Measurements from ENCODE around the gene TANC1. TPM values are rescaled to one million over a fixed set of nuclear protein-coding genes. Genes with fewer than 3 reads are reported as not detected.

TANC1 gene
- total RNA-seq, 5 donors from 2014 or later (not counting 1 experiment from before 2014, with no cell fraction given), result 0.26 to 0.61 (median 0.50) TPM

- H3K27ac ChIP-seq (ENCODE audit: low read length), result no peak overlapping the region
- ChIA-PET POLR2A (no interaction called here), CTCF (no interaction called here)
- Mint-ChIP-seq H3K4me1 (peaks cover 29 to 38% (median 33%) of the 10 kb centered on the region in 3 donors), H3K36me3 (no peaks in the 10 kb centered on the region), H3K9me3 (no peaks in the 10 kb centered on the region), H3K27ac (no peak overlapping the region), H3K4me3 (no peak overlapping the region), H3K27me3 (no peaks in the 10 kb centered on the region)
- peaks cover 9 to 24% of the 10 kb centered on the region in 2 experiments for H3K4me1 ChIP-seq (ENCODE audit: control insufficient read depth in 1 of 2, extremely low read depth in 1 of 2, insufficient read depth in 2 of 2, low read length in 2 of 2)
- H3K27me3 ChIP-seq (replicated peaks in 1 of 2; ENCODE audit: control insufficient read depth in 2 of 2, extremely low read depth in 1 of 2, insufficient read depth in 2 of 2, low read length in 1 of 2), result no peaks in the 10 kb centered on the region
- no peaks in the 10 kb centered on the region for H3K36me3 ChIP-seq (ENCODE audit: control insufficient read depth in 2 of 2, extremely low read depth in 1 of 2, insufficient read depth in 1 of 2, low read length in 1 of 2)
- no peak for ATAC-seq (replicated peaks in 1 of 4)
- no peak overlapping the region for H3K4me3 ChIP-seq (ENCODE audit: control insufficient read depth in 1 of 2, extremely low read depth in 1 of 2, low read length in 1 of 2)
- no peaks in the 10 kb centered on the region for H3K9me3 ChIP-seq
- DNase-seq, result no peak
- WGBS (ENCODE audit: insufficient coverage), result 91% methylated on average over 4 of the region's 5 CpGs
Observed at GRCh38 chr2:159213296-159213695, 244.9 kb downstream of the TANC1 start.

- peaks cover 9 to 13% of the 10 kb centered on the region in 2 experiments for H3K4me1 ChIP-seq (ENCODE audit: control insufficient read depth in 1 of 2, extremely low read depth in 1 of 2, insufficient read depth in 2 of 2, low read length in 2 of 2)
- ChIA-PET CTCF (interaction anchor here in 1 of 2 donors (0.5 kb wide), 1 partner anchor 38 kb away, joined by 3 read pairs; no protein-coding TSS in a partner anchor), POLR2A (no interaction called here)
- Mint-ChIP-seq H3K9me3 (no peaks in the 10 kb centered on the region), H3K27me3 (no peaks in the 10 kb centered on the region), H3K36me3 (no peaks in the 10 kb centered on the region), H3K4me3 (no peak overlapping the region), H3K4me1 (peaks cover 20 to 30% (median 22%) of the 10 kb centered on the region in 3 donors), H3K27ac (no peak overlapping the region)
- H3K4me3 ChIP-seq (ENCODE audit: control insufficient read depth in 1 of 2, extremely low read depth in 1 of 2, low read length in 1 of 2), result no peak overlapping the region
- H3K27me3 ChIP-seq (replicated peaks in 1 of 2; ENCODE audit: control insufficient read depth in 2 of 2, extremely low read depth in 1 of 2, insufficient read depth in 2 of 2, low read length in 1 of 2), result no peaks in the 10 kb centered on the region
- no peaks in the 10 kb centered on the region for H3K9me3 ChIP-seq
- ATAC-seq (replicated peaks in 1 of 4) (no peak), DNase-seq (no peak)
- no peaks in the 10 kb centered on the region for H3K36me3 ChIP-seq (ENCODE audit: control insufficient read depth in 2 of 2, extremely low read depth in 1 of 2, insufficient read depth in 1 of 2, low read length in 1 of 2)
- WGBS (ENCODE audit: insufficient coverage), result 100% methylated on average over 3 of the region's 3 CpGs
- H3K27ac ChIP-seq (ENCODE audit: low read length), result no peak overlapping the region
Observed at GRCh38 chr2:159214325-159214865, 246.0 kb downstream of the TANC1 start.

GRCh38 chr2:159215116-159215515, 246.7 kb downstream of the TANC1 start:
- peaks cover 13 to 23% (median 15%) of the 10 kb centered on the region in 3 donors for H3K4me1 Mint-ChIP-seq
- H3K27me3 Mint-ChIP-seq, result no peaks in the 10 kb centered on the region
- no peak overlapping the region for H3K27ac Mint-ChIP-seq
- no peak overlapping the region for H3K4me3 ChIP-seq (ENCODE audit: control insufficient read depth in 1 of 2, extremely low read depth in 1 of 2, low read length in 1 of 2)
- no peak overlapping the region for H3K4me3 Mint-ChIP-seq
- DNase-seq (no peak), ATAC-seq (replicated peaks in 1 of 4) (no peak)
- H3K9me3 Mint-ChIP-seq, result no peaks in the 10 kb centered on the region
- no peaks in the 10 kb centered on the region for H3K36me3 Mint-ChIP-seq
- no peaks in the 10 kb centered on the region for H3K36me3 ChIP-seq (ENCODE audit: control insufficient read depth in 2 of 2, extremely low read depth in 1 of 2, insufficient read depth in 1 of 2, low read length in 1 of 2)
- no peaks in the 10 kb centered on the region for H3K9me3 ChIP-seq
- POLR2A ChIA-PET, result no interaction called here
- CTCF ChIA-PET, result no interaction called here
- no peak overlapping the region for H3K27ac ChIP-seq (ENCODE audit: low read length)
- H3K27me3 ChIP-seq (replicated peaks in 1 of 2; ENCODE audit: control insufficient read depth in 2 of 2, extremely low read depth in 1 of 2, insufficient read depth in 2 of 2, low read length in 1 of 2), result no peaks in the 10 kb centered on the region
- H3K4me1 ChIP-seq (ENCODE audit: control insufficient read depth in 1 of 2, extremely low read depth in 1 of 2, insufficient read depth in 2 of 2, low read length in 2 of 2), result peaks cover 3 to 6% of the 10 kb centered on the region in 2 experiments
- WGBS (ENCODE audit: insufficient coverage), result 93% methylated on average over 4 of the region's 7 CpGs

GRCh38 chr2:159217676-159218075, 249.2 kb downstream of the TANC1 start:
- no peaks in the 10 kb centered on the region for H3K9me3 ChIP-seq
- Mint-ChIP-seq H3K27me3 (no peaks in the 10 kb centered on the region), H3K27ac (no peak overlapping the region), H3K4me3 (no peak overlapping the region), H3K9me3 (no peaks in the 10 kb centered on the region), H3K4me1 (no peaks in the 10 kb centered on the region), H3K36me3 (no peaks in the 10 kb centered on the region)
- no peaks in the 10 kb centered on the region for H3K36me3 ChIP-seq (ENCODE audit: control insufficient read depth in 2 of 2, extremely low read depth in 1 of 2, insufficient read depth in 1 of 2, low read length in 1 of 2)
- H3K4me1 ChIP-seq (ENCODE audit: control insufficient read depth in 1 of 2, extremely low read depth in 1 of 2, insufficient read depth in 2 of 2, low read length in 2 of 2), result no peaks in the 10 kb centered on the region
- 79% methylated on average over 5 of the region's 5 CpGs for WGBS (ENCODE audit: insufficient coverage)
- no peaks in the 10 kb centered on the region for H3K27me3 ChIP-seq (replicated peaks in 1 of 2; ENCODE audit: control insufficient read depth in 2 of 2, extremely low read depth in 1 of 2, insufficient read depth in 2 of 2, low read length in 1 of 2)
- ATAC-seq (replicated peaks in 1 of 4), result no peak
- no peak overlapping the region for H3K27ac ChIP-seq (ENCODE audit: low read length)
- ChIA-PET CTCF (no interaction called here), POLR2A (no interaction called here)
- H3K4me3 ChIP-seq (ENCODE audit: control insufficient read depth in 1 of 2, extremely low read depth in 1 of 2, low read length in 1 of 2), result no peak overlapping the region
- DNase-seq, result no peak

GRCh38 chr2:159218389-159218788, 249.9 kb downstream of the TANC1 start:
- no peak overlapping the region for H3K27ac Mint-ChIP-seq
- H3K4me1 Mint-ChIP-seq, result peaks cover 0 to 2% (median 1%) of the 10 kb centered on the region in 3 donors
- ChIA-PET POLR2A (no interaction called here), CTCF (no interaction called here)
- Histone ChIP-seq H3K9me3 (no peaks in the 10 kb centered on the region), H3K27me3 (replicated peaks in 1 of 2; ENCODE audit: control insufficient read depth in 2 of 2, extremely low read depth in 1 of 2, insufficient read depth in 2 of 2, low read length in 1 of 2) (no peaks in the 10 kb centered on the region), H3K27ac (ENCODE audit: low read length) (no peak overlapping the region), H3K4me1 (ENCODE audit: control insufficient read depth in 1 of 2, extremely low read depth in 1 of 2, insufficient read depth in 2 of 2, low read length in 2 of 2) (no peaks in the 10 kb centered on the region), H3K4me3 (ENCODE audit: control insufficient read depth in 1 of 2, extremely low read depth in 1 of 2, low read length in 1 of 2) (no peak overlapping the region), H3K36me3 (ENCODE audit: control insufficient read depth in 2 of 2, extremely low read depth in 1 of 2, insufficient read depth in 1 of 2, low read length in 1 of 2) (no peaks in the 10 kb centered on the region)
- no peaks in the 10 kb centered on the region for H3K9me3 Mint-ChIP-seq
- no peaks in the 10 kb centered on the region for H3K27me3 Mint-ChIP-seq
- H3K4me3 Mint-ChIP-seq, result no peak overlapping the region
- no peaks in the 10 kb centered on the region for H3K36me3 Mint-ChIP-seq
- WGBS (ENCODE audit: insufficient coverage), result 89% methylated on average over 4 of the region's 6 CpGs
- ATAC-seq (replicated peaks in 1 of 4), result no peak
- no peak for DNase-seq

GRCh38 chr2:159219394-159219998, 251.1 kb downstream of the TANC1 start:
- Histone ChIP-seq H3K4me3 (ENCODE audit: control insufficient read depth in 1 of 2, extremely low read depth in 1 of 2, low read length in 1 of 2) (no peak overlapping the region), H3K36me3 (ENCODE audit: control insufficient read depth in 2 of 2, extremely low read depth in 1 of 2, insufficient read depth in 1 of 2, low read length in 1 of 2) (no peaks in the 10 kb centered on the region), H3K27me3 (replicated peaks in 1 of 2; ENCODE audit: control insufficient read depth in 2 of 2, extremely low read depth in 1 of 2, insufficient read depth in 2 of 2, low read length in 1 of 2) (no peaks in the 10 kb centered on the region), H3K9me3 (no peaks in the 10 kb centered on the region), H3K4me1 (ENCODE audit: control insufficient read depth in 1 of 2, extremely low read depth in 1 of 2, insufficient read depth in 2 of 2, low read length in 2 of 2) (no peaks in the 10 kb centered on the region), H3K27ac (ENCODE audit: low read length) (no peak overlapping the region)
- ChIA-PET CTCF (interaction anchor here (0.6 kb wide), 2 partner anchors 222 to 625 kb away, joined by 3 to 8 read pairs; no protein-coding TSS in a partner anchor), POLR2A (interaction anchor here in 1 of 2 donors (0.6 to 0.7 kb wide), 2 partner anchors 35 to 1237 kb away, joined by 3 read pairs; no protein-coding TSS in a partner anchor)
- Mint-ChIP-seq H3K4me3 (no peak overlapping the region), H3K4me1 (peaks cover 0 to 11% (median 9%) of the 10 kb centered on the region in 3 donors), H3K27me3 (no peaks in the 10 kb centered on the region), H3K9me3 (no peaks in the 10 kb centered on the region), H3K36me3 (no peaks in the 10 kb centered on the region), H3K27ac (no peak overlapping the region)
- no peak for ATAC-seq (replicated peaks in 1 of 4)
- 91% methylated on average over 4 of the region's 8 CpGs for WGBS (ENCODE audit: insufficient coverage)
- DNase-seq, result no peak

All from T-cell (primary cell).